Fibroblast of the aortic adventitia (primary cell): ENCODE results near the gene TIRAP. TPM values are rescaled to one million over a fixed set of nuclear protein-coding genes. Genes with fewer than 3 reads are reported as not detected.

Experiments used
- DNase-seq: peaks from one replicate; pipeline ENCODE4 v3.0.0-alpha.2; 2010; ENCODE audit warnings: low read depth
- H3K4me3 ChIP-seq: 2 replicates; pipeline ENCODE4 v1.5.1; 2011; ENCODE audit warnings: low read depth, mild to moderate bottlenecking, control low read depth, low read length, moderate library complexity
- CTCF ChIP-seq: IDR thresholded peaks from 2 replicates; pipeline ENCODE4 v1.5.1; 2011; ENCODE audit warnings: mild to moderate bottlenecking, low read length, control low read depth, inconsistent platforms; ENCODE audit not compliant: insufficient read depth
- total RNA-seq: library from RNA; depleted of rRNA; stranded (reverse); fragments of >200 nt; gene quantifications from 2 replicates; pipeline ENCODE4 v1.2.3, GENCODE V29; 2012; ENCODE audit warnings: low replicate concordance

Gene TIRAP
- total RNA-seq, 1 donor = 5.8 TPM

- H3K4me3 ChIP-seq = no peak overlapping the region
- no peak for TF ChIP-seq CTCF
- no peak for DNase-seq
These were observed 25.7 kb upstream of the TIRAP start for GRCh38 chr11:126257144-126257543.

GRCh38 chr11:126257764-126258163 lies 25.1 kb upstream of the TIRAP start:
- no peak for TF ChIP-seq CTCF
- no peak overlapping the region for H3K4me3 ChIP-seq
- peak; percentile 70 for DNase-seq

GRCh38 chr11:126262216-126262615 lies 20.7 kb upstream of the TIRAP start:
- no peak for TF ChIP-seq CTCF
- no peak for DNase-seq
- H3K4me3 ChIP-seq = no peak overlapping the region

- no peak for TF ChIP-seq CTCF
- no peak for DNase-seq
- no peak overlapping the region for H3K4me3 ChIP-seq
These were observed 19.4 kb upstream of the TIRAP start for GRCh38 chr11:126263489-126263888.

GRCh38 chr11:126265811-126266210 lies 17.1 kb upstream of the TIRAP start:
- DNase-seq = no peak
- H3K4me3 ChIP-seq = no peak overlapping the region
- no peak for TF ChIP-seq CTCF

GRCh38 chr11:126267650-126268049 lies 15.2 kb upstream of the TIRAP start:
- no peak for TF ChIP-seq CTCF
- H3K4me3 ChIP-seq = peak overlapping the region; percentile 99
- no peak for DNase-seq

GRCh38 chr11:126268361-126268707 lies 14.6 kb upstream of the TIRAP start:
- no peak for DNase-seq
- H3K4me3 ChIP-seq = peak overlapping the region; percentile 99
- TF ChIP-seq CTCF = no peak
